Astrocyte (in vitro differentiated cells and primary cell): ENCODE data around the gene FAM221B. TPM values are rescaled to one million over a fixed set of nuclear protein-coding genes. Genes with fewer than 3 reads are reported as not detected.

Experiments
- DNase-seq: peaks from one replicate; pipeline ENCODE4 v3.0.0-alpha.2; 2010; ENCODE audit warnings: low read depth
- FAIRE-seq: peaks from 2 replicates; lab custom pipeline; 2011; peaks lifted over from hg19 to GRCh38; lab: Jason Lieb, UNC
- H2AFZ ChIP-seq: 2 replicates; pipeline ENCODE4 v1.6.0; 2012; ENCODE audit warnings: low read depth, low read length, inconsistent platforms
- H3K27ac ChIP-seq: 2 replicates; pipeline ENCODE4 v1.5.1; 2011; ENCODE audit warnings: low read depth, low read length, inconsistent platforms
- H3K27me3 ChIP-seq: 2 replicates; pipeline ENCODE4 v1.6.0; 2011; ENCODE audit warnings: low read length, inconsistent platforms; ENCODE audit not compliant: insufficient read depth
- H3K36me3 ChIP-seq: 2 replicates; pipeline ENCODE4 v1.5.1; 2011; ENCODE audit warnings: low read length, inconsistent platforms; ENCODE audit not compliant: insufficient read depth
- H3K4me1 ChIP-seq: 2 replicates; pipeline ENCODE4 v1.5.1; 2011; ENCODE audit warnings: low read length, inconsistent platforms; ENCODE audit not compliant: insufficient read depth
- H3K4me2 ChIP-seq: 2 replicates; pipeline ENCODE4 v1.6.0; 2012; ENCODE audit warnings: low read length, inconsistent platforms
- H3K4me3 ChIP-seq: 2 replicates; pipeline ENCODE4 v1.5.1; 2011; ENCODE audit warnings: low read depth, mild to moderate bottlenecking, low read length, inconsistent platforms; ENCODE audit not compliant: insufficient read depth
- H3K79me2 ChIP-seq: 2 replicates; pipeline ENCODE4 v1.6.0; 2012; ENCODE audit warnings: mild to moderate bottlenecking, low read length, inconsistent platforms; ENCODE audit not compliant: insufficient read depth
- H3K9ac ChIP-seq: 2 replicates; pipeline ENCODE4 v1.6.0; 2012; ENCODE audit warnings: mild to moderate bottlenecking, low read length, inconsistent platforms
- H3K9me3 ChIP-seq: 2 replicates; pipeline ENCODE4 v1.5.1; 2012; ENCODE audit warnings: low read depth, mild to moderate bottlenecking, low read length, inconsistent platforms; ENCODE audit not compliant: insufficient read depth
- H4K20me1 ChIP-seq: 2 replicates; pipeline ENCODE4 v1.6.0; 2012; ENCODE audit warnings: low read length, inconsistent platforms; ENCODE audit not compliant: insufficient read depth
- H3K27ac Mint-ChIP-seq: one replicate; pipeline ENCODE4 v1.8.0; 2021; ENCODE audit warnings: mild to moderate bottlenecking, mixed read lengths; ENCODE audit not compliant: unreplicated experiment
- H3K27me3 Mint-ChIP-seq: one replicate; pipeline ENCODE4 v1.8.0; 2021; ENCODE audit warnings: low read depth, mixed read lengths; ENCODE audit not compliant: unreplicated experiment
- H3K36me3 Mint-ChIP-seq: one replicate; pipeline ENCODE4 v1.8.0; 2021; ENCODE audit warnings: low read depth, mixed read lengths; ENCODE audit not compliant: unreplicated experiment
- H3K4me1 Mint-ChIP-seq: one replicate; pipeline ENCODE4 v1.8.0; 2021; ENCODE audit warnings: low read depth, mixed read lengths; ENCODE audit not compliant: unreplicated experiment
- H3K4me3 Mint-ChIP-seq: one replicate; pipeline ENCODE4 v1.8.0; 2021; ENCODE audit warnings: mild to moderate bottlenecking, moderate library complexity, mixed read lengths; ENCODE audit not compliant: unreplicated experiment
- H3K9me3 Mint-ChIP-seq: one replicate; pipeline ENCODE4 v1.8.0; 2021; ENCODE audit warnings: mild to moderate bottlenecking, mixed read lengths; ENCODE audit not compliant: unreplicated experiment
- EZH2 ChIP-seq: IDR thresholded peaks from 2 replicates; pipeline ENCODE4 v1.6.1; 2012; ENCODE audit warnings: mild to moderate bottlenecking, low read length, inconsistent platforms; ENCODE audit not compliant: insufficient read depth
- total RNA-seq: library from RNA; stranded (reverse); gene quantifications from 2 replicates; pipeline ENCODE4 v1.2.1, GENCODE V29; 2021
- TF ChIP-seq, protein P1 (sequence below): IDR thresholded peaks from 2 replicates; pipeline ENCODE4 v1.5.1; 2011; ENCODE audit warnings: low read depth, mild to moderate bottlenecking, inconsistent platforms, low read length, moderate library complexity; ENCODE audit not compliant: insufficient read depth

FAM221B gene
- total RNA-seq, 1 donor from 2014 or later = not detected

DNA sequence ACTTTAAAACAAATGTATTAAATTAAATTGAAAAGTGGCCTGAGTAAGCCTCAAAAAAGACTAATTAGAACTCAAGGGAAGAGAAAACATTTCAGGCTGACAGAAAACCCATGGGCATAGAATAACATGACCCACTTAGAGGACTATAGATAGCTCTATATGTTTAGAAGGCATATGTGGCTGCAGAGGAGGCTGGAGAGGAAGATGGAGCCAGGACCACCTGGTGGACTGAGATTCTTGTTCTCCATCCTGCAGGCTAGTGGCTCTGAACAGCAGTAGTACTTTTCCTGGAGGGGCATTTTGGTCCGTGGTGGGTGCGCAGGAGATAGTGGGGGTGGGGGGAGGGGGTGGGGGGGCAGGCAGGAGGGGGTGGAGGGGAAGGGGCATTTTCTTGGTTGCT lies 47.5 kb downstream of the FAM221B start:
- H3K27ac ChIP-seq = no peak overlapping the region
- Mint-ChIP-seq H3K4me1 (no peaks in the 10 kb centered on the region), H3K27me3 (no peaks in the 10 kb centered on the region), H3K9me3 (no peaks in the 10 kb centered on the region), H3K36me3 (peaks cover 4% of the 10 kb centered on the region), H3K27ac (no peak overlapping the region), H3K4me3 (no peak overlapping the region)
- H3K4me3 ChIP-seq = no peak overlapping the region
- no peaks in the 10 kb centered on the region for H4K20me1 ChIP-seq
- peaks cover 21% of the 10 kb centered on the region for H3K27me3 ChIP-seq
- no peaks in the 10 kb centered on the region for H3K36me3 ChIP-seq
- no peak overlapping the region for H3K4me2 ChIP-seq
- no peaks in the 10 kb centered on the region for H3K4me1 ChIP-seq
- H2AFZ ChIP-seq = no peak overlapping the region
- FAIRE-seq = no peak
- no peak for TF ChIP-seq EZH2
- TF ChIP-seq, protein P1, sequence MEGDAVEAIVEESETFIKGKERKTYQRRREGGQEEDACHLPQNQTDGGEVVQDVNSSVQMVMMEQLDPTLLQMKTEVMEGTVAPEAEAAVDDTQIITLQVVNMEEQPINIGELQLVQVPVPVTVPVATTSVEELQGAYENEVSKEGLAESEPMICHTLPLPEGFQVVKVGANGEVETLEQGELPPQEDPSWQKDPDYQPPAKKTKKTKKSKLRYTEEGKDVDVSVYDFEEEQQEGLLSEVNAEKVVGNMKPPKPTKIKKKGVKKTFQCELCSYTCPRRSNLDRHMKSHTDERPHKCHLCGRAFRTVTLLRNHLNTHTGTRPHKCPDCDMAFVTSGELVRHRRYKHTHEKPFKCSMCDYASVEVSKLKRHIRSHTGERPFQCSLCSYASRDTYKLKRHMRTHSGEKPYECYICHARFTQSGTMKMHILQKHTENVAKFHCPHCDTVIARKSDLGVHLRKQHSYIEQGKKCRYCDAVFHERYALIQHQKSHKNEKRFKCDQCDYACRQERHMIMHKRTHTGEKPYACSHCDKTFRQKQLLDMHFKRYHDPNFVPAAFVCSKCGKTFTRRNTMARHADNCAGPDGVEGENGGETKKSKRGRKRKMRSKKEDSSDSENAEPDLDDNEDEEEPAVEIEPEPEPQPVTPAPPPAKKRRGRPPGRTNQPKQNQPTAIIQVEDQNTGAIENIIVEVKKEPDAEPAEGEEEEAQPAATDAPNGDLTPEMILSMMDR = no peak
- no peaks in the 10 kb centered on the region for H3K9me3 ChIP-seq
- no peaks in the 10 kb centered on the region for H3K79me2 ChIP-seq
- no peak overlapping the region for H3K9ac ChIP-seq
- DNase-seq = no peak

DNA sequence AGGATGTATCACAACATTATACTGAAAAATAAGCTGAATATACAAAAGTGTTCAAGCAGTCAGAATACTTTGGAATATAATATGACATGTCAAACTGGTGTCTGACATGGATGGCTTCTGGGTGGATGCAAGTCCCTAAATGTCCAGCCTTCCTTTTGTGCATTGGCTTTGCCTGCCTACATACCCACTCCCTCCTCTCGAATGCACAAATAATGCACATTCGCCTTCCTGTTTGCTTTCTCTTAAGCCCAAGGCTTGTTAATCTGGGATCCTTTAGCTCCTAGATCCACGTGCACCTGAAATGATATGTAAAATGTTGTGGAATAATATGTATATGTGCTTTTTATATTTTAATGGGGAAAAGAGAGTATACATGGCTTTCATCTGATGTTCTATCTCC lies 50.0 kb downstream of the FAM221B start:
- H3K79me2 ChIP-seq = no peaks in the 10 kb centered on the region
- Mint-ChIP-seq H3K27me3 (no peaks in the 10 kb centered on the region), H3K4me1 (no peaks in the 10 kb centered on the region), H3K9me3 (no peaks in the 10 kb centered on the region), H3K27ac (no peak overlapping the region), H3K4me3 (no peak overlapping the region), H3K36me3 (peaks cover 1% of the 10 kb centered on the region)
- H3K4me3 ChIP-seq = no peak overlapping the region
- no peaks in the 10 kb centered on the region for H3K4me1 ChIP-seq
- no peaks in the 10 kb centered on the region for H3K36me3 ChIP-seq
- DNase-seq = no peak
- peaks cover 14% of the 10 kb centered on the region for H3K27me3 ChIP-seq
- H2AFZ ChIP-seq = no peak overlapping the region
- no peaks in the 10 kb centered on the region for H4K20me1 ChIP-seq
- H3K27ac ChIP-seq = no peak overlapping the region
- TF ChIP-seq, protein P1 = no peak
- TF ChIP-seq EZH2 = no peak
- H3K4me2 ChIP-seq = no peak overlapping the region
- FAIRE-seq = no peak
- no peak overlapping the region for H3K9ac ChIP-seq
- H3K9me3 ChIP-seq = no peaks in the 10 kb centered on the region

DNA sequence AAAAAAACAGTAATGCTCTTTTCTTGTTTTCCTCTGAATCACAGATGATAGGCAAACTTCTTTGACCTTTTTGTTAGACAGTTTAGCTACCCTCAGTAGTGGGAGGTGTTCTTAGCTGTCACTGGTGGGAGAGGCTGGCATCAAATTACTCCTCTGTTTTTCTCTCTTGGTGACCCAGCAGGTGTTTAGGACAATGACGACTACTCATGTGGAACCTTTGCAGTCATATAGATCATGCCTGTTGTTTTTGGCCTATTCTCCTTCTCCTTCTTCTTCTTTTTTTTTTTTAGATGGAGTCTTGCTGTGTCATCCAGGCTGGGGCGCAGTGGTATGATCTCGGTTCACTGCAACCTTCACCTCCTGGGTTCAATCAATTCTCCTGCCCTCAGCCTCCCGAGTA lies 52.5 kb downstream of the FAM221B start:
- no peaks in the 10 kb centered on the region for H3K9me3 ChIP-seq
- H3K27ac ChIP-seq = no peak overlapping the region
- Mint-ChIP-seq H3K9me3 (no peaks in the 10 kb centered on the region), H3K4me1 (no peaks in the 10 kb centered on the region), H3K4me3 (no peak overlapping the region), H3K27me3 (no peaks in the 10 kb centered on the region), H3K36me3 (no peaks in the 10 kb centered on the region), H3K27ac (no peak overlapping the region)
- FAIRE-seq (no peak), DNase-seq (no peak)
- TF ChIP-seq, protein P1 = no peak
- H3K4me1 ChIP-seq = no peaks in the 10 kb centered on the region
- H3K9ac ChIP-seq = no peak overlapping the region
- H4K20me1 ChIP-seq = no peaks in the 10 kb centered on the region
- H3K79me2 ChIP-seq = no peaks in the 10 kb centered on the region
- peaks cover 19% of the 10 kb centered on the region for H3K27me3 ChIP-seq
- no peak overlapping the region for H3K4me2 ChIP-seq
- no peak overlapping the region for H2AFZ ChIP-seq
- no peak overlapping the region for H3K4me3 ChIP-seq
- H3K36me3 ChIP-seq = no peaks in the 10 kb centered on the region
